Stimulated activated memory B cell treated with anti-CD40 and anti-IgM and Interleukin-4, amounts not matched to agents 10 μg/mL and 1 μg/mL and 100 μg/mL, for 72 hours (primary cell): ENCODE results near the gene CXADR.
"Not testable (repeated sequence)": the region's sequence is repeated elsewhere in the genome, so short reads cannot be mapped to it uniquely, and the experiment has no call there.

ENCODE experiments used
- ATAC-seq: fragments of 150-1000 bp; cut with Tn5 transposase; 2 replicates; pipeline ENCODE4 v1.10.0; 2021
- H3K27ac Mint-ChIP-seq: one replicate; pipeline ENCODE4 v1.8.0; 2022; ENCODE audit warnings: mild to moderate bottlenecking, mixed read lengths
- H3K27me3 Mint-ChIP-seq: one replicate; pipeline ENCODE4 v1.8.0; 2022; ENCODE audit warnings: mixed read lengths
- H3K36me3 Mint-ChIP-seq: one replicate; pipeline ENCODE4 v1.8.0; 2022; ENCODE audit warnings: mixed read lengths
- H3K4me1 Mint-ChIP-seq: one replicate; pipeline ENCODE4 v1.8.0; 2022; ENCODE audit warnings: mixed read lengths
- H3K4me3 Mint-ChIP-seq: one replicate; pipeline ENCODE4 v1.8.0; 2022; ENCODE audit warnings: mild to moderate bottlenecking, moderate library complexity, mixed read lengths
- H3K9me3 Mint-ChIP-seq: one replicate; pipeline ENCODE4 v1.8.0; 2022; ENCODE audit warnings: mixed read lengths

The CXADR gene

DNA sequence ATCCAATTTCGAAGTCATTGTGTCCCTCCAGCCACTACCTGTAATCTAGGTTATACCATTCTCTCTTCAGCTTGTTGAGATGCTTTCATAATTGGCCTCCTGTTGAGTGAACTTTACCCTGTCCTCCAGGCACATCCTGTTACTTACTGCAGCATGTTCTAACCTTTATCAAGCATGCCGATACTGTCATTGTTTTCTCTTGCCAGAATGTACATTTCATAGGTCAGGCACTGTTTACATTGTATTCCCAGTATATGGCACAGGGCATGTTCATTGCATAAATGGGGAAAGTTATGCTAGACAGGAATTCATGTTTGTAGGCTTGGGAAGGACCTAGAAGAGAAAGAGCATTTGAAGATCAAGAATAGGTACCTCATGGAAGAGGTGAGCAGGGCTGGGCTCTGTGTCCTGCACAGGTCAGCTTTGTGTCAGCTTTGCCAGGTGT, 10.2 kb downstream of the CXADR start:
- H3K4me1 Mint-ChIP-seq, result no peaks in the 10 kb centered on the region
- H3K9me3 Mint-ChIP-seq, result no peaks in the 10 kb centered on the region
- no peak for ATAC-seq
- no peaks in the 10 kb centered on the region for H3K27me3 Mint-ChIP-seq
- no peak overlapping the region for H3K4me3 Mint-ChIP-seq
- no peak overlapping the region for H3K27ac Mint-ChIP-seq
- no peaks in the 10 kb centered on the region for H3K36me3 Mint-ChIP-seq

DNA sequence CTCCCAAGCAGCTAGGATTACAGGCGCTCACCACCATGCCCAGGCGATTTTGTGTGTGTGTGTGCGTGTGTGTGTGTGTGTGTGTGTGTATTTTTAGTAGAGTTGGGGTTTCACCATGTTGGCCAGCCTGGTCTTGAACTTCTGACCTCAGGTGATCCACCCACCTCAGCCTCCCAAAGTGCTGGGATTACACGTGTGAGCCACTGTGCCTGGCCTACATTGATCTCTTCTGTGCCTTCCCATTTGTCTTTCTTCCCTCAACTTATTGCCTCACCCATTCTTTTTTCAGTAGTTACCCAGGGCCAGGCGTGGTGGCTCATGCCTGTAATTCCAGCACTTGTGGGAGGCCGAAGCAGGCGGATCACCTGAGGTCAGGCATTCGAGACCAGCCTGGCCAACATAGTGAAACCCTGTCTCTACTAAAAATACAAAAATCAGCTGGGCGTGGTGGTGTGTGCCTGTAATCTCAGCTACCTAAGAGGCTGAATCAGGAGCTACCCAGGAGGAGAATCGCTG, 11.2 kb downstream of the CXADR start:
- H3K4me3 Mint-ChIP-seq, H3K27me3 Mint-ChIP-seq, ATAC-seq, H3K27ac Mint-ChIP-seq, H3K9me3 Mint-ChIP-seq, H3K36me3 Mint-ChIP-seq, H3K4me1 Mint-ChIP-seq: not testable (repeated sequence)

DNA sequence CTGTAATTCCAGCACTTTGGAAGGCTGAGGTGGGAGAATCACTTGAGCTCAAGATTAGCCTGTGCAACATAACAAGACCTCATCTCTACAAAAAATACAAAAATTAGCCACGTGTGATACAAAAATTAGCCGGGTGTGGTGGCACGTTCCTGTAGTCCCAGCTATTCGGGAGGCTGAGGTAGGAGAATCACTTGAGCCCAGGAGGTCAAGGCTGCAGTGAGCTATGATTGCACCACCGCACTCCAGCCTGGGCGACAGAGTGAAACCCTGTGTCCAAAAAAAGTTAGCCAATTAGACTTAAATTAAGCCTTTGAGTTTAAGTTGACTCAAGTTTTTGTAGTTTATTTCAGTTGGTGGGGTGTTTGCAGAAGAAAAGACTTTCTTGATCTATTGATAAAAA, 11.8 kb downstream of the CXADR start:
- Mint-ChIP-seq H3K4me1 (no peaks in the 10 kb centered on the region), H3K36me3 (no peaks in the 10 kb centered on the region), H3K9me3 (no peaks in the 10 kb centered on the region), H3K27ac (no peak overlapping the region), H3K4me3 (no peak overlapping the region), H3K27me3 (no peaks in the 10 kb centered on the region)
- no peak for ATAC-seq

DNA sequence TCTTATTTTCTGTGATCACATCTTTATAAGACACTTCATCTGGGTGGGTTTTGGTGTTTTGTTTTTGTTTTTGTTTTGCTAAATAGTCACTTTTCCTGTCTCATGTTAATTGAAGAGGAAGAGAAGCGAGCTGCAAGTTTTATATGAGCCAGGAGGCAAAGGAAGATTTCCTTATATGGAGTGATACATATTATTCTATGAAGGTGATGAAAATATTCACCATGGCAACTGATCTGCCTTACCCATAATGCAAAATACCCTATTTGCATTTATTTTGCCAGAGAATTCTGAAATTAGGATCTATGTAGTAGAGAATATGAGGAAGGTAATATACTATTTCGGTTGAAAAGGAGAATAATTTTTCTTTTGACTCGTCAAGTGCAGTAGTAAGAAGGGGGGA, 13.9 kb downstream of the CXADR start:
- Mint-ChIP-seq H3K4me1 (no peaks in the 10 kb centered on the region), H3K27ac (no peak overlapping the region), H3K9me3 (no peaks in the 10 kb centered on the region), H3K27me3 (no peaks in the 10 kb centered on the region), H3K4me3 (no peak overlapping the region), H3K36me3 (no peaks in the 10 kb centered on the region)
- no peak for ATAC-seq

DNA sequence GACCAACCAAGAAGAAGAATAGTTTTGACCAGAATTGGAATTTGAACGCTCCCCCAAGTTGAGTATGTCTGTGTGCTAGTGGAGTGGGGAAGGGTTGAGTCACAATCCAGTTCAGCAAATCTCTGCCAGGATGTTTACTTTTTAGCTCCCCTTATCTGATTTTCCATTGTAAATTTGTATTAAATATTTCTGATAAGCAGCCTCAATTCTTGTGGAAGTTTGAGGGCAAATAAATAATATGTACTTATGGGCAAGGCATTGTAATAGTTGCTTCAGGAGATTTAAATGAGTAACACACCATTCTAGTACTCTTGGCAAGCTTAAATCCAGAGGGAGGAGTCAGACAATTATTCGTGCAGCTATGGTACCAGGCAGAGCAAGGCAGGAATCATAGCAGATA, 14.4 kb downstream of the CXADR start:
- no peaks in the 10 kb centered on the region for H3K9me3 Mint-ChIP-seq
- H3K36me3 Mint-ChIP-seq, result no peaks in the 10 kb centered on the region
- no peaks in the 10 kb centered on the region for H3K4me1 Mint-ChIP-seq
- no peak overlapping the region for H3K27ac Mint-ChIP-seq
- H3K27me3 Mint-ChIP-seq, result no peaks in the 10 kb centered on the region
- no peak for ATAC-seq
- H3K4me3 Mint-ChIP-seq, result no peak overlapping the region

DNA sequence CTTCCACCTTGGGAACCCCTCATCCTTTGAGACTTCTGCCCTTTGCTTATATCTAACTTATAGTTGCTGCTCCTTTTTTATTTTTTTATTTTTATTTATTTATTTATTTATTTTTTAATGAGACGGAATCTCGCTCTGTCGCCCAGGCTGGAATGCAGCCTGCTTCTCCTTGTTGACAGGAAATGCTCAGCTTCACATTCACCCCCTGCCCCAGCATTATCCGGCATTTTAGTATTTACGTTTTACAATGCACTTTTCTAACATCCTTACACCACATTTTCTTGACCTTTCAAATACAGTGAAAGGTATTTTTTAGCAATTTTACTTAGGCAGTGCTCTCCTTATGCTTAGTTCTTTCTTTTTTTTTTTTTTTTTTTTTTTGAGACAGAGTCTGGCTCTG, 14.9 kb downstream of the CXADR start:
- no peaks in the 10 kb centered on the region for H3K4me1 Mint-ChIP-seq

DNA sequence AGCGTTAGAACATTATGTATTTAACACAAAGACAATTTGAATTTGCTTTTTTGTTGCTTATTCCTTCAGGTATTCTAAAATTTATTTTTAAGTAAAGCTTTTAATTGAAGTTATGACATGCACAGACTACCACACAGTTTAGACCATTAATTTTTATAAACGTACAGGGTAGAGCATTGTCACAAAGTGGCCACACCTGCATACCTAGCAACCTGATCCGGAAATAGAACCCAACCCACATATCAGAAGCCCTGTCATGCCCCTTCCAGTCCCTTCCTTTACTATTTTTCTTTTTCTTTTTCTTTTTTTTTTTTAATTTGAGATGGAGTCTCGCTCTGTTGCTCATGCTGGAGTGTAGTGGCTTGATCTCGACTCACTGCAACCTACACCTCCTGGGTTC, 16.8 kb downstream of the CXADR start:
- Mint-ChIP-seq H3K27ac (no peak overlapping the region), H3K4me1 (no peaks in the 10 kb centered on the region), H3K4me3 (no peak overlapping the region), H3K9me3 (no peaks in the 10 kb centered on the region), H3K36me3 (no peaks in the 10 kb centered on the region), H3K27me3 (peaks cover 1% of the 10 kb centered on the region)
- no peak for ATAC-seq

More for the DNA sequence above, 14.9 kb downstream of the CXADR start:
- H3K36me3 Mint-ChIP-seq, result no peaks in the 10 kb centered on the region
- H3K4me3 Mint-ChIP-seq, result no peak overlapping the region
- H3K9me3 Mint-ChIP-seq, result no peaks in the 10 kb centered on the region
- H3K27ac Mint-ChIP-seq, result no peak overlapping the region
- no peaks in the 10 kb centered on the region for H3K27me3 Mint-ChIP-seq
- no peak for ATAC-seq

DNA sequence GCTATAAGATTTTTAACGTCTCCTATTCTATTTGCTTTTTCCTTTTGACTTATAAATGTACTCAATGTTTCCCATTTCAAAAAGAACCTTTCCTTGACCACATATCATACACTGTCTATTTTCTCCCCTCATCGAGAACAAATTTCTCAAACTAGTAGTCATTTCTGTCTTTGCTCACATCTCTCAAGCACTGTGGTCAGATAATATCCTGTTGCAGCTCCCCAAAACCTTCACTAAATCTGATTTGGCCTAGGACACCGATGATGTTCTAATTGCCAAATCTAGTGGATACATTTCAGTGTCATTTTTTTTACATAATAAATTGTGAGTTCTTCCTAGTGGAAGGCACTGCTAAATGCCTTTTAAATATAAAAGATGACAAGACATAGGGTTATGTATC, 19.4 kb downstream of the CXADR start:
- Mint-ChIP-seq H3K4me1 (no peaks in the 10 kb centered on the region), H3K36me3 (no peaks in the 10 kb centered on the region), H3K27me3 (peaks cover 12% of the 10 kb centered on the region), H3K9me3 (no peaks in the 10 kb centered on the region), H3K4me3 (no peak overlapping the region), H3K27ac (no peak overlapping the region)
- no peak for ATAC-seq

DNA sequence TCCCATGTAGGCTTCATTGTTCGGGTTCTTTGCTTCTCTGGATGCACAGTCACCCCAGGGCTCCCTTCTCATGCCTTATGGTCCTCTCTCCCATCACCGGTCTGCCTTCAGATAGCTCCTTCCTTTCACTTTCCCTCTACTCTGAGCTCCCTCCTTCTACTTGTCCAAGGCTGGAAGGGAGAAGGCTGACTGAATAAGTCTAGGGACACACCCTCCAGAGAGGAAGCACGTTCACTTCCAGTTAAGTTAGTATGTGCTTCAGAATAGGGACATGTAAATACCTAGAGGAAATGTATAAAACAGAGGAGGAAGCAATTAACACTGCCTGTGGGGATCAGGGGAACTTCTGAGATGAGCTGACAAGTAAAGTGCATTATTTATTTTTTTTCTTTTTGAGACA, 23.5 kb downstream of the CXADR start:
- no peak for ATAC-seq
- Mint-ChIP-seq H3K4me3 (no peak overlapping the region), H3K27ac (no peak overlapping the region), H3K27me3 (peaks cover 33% of the 10 kb centered on the region), H3K9me3 (no peaks in the 10 kb centered on the region), H3K4me1 (peaks cover 10% of the 10 kb centered on the region), H3K36me3 (no peaks in the 10 kb centered on the region)

DNA sequence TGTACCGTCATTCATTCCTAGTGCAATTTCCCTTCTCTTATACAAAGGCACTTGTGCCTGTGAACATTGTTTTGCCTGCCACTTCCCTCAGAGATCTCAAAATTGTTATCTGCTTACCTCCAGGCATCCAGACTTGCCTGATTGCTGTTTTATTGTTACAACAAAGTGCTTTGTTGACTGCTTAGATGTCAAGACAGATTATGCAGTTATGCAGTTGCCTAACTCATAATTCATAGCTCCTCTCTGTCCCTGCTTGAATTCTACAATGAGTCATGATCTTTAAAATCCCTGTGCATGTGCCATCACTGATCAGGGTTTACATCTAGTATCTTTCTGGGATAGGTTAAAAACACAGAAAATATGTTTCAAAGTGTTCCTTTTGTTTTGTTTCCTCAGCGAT, 24.5 kb downstream of the CXADR start:
- Mint-ChIP-seq H3K27ac (no peak overlapping the region), H3K27me3 (peaks cover 38% of the 10 kb centered on the region), H3K4me1 (peaks cover 10% of the 10 kb centered on the region), H3K9me3 (no peaks in the 10 kb centered on the region), H3K36me3 (no peaks in the 10 kb centered on the region), H3K4me3 (no peak overlapping the region)
- ATAC-seq, result no peak

DNA sequence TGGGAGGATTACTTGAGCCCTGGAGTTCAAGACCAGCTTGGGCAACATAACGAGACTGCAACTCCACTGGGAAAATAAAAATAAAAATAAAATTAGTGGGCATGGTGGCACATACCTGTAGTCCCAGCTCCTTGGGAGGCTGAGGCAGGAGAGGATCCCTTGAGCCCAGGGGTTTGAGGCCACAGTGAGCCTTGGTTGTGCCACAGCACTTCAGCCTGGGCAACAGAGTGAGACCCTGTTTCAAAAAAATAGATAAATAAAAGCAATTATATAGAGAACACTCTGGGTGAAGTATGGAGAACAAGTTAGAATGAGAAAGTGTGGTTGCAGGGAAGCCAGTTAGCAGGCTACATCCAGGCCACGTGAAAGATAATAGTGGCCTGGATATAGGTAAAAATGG, 25.7 kb downstream of the CXADR start:
- peaks cover 10% of the 10 kb centered on the region for H3K4me1 Mint-ChIP-seq
- no peak for ATAC-seq
- H3K36me3 Mint-ChIP-seq, result no peaks in the 10 kb centered on the region
- H3K27ac Mint-ChIP-seq, result no peak overlapping the region
- H3K4me3 Mint-ChIP-seq, result no peak overlapping the region
- no peaks in the 10 kb centered on the region for H3K9me3 Mint-ChIP-seq
- peaks cover 38% of the 10 kb centered on the region for H3K27me3 Mint-ChIP-seq

DNA sequence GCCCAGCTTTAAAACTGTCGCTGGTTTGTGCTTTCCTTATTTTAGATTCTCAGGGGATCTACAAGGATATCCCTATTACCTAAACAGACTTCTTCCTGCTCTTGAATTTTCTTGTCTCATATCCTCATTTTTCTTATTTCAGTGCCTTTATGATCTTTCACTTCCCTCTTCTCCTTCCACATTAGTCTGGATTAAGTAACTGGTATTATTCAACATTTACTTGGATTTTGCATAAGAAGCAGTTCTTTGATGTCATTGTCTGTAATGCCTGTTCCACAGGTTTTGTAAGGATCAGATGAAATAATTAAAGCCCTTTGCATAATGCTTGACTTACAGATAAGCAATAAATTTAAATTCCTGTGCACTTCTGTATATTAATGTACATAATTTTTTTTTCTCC, 26.5 kb downstream of the CXADR start:
- no peaks in the 10 kb centered on the region for H3K9me3 Mint-ChIP-seq
- no peaks in the 10 kb centered on the region for H3K36me3 Mint-ChIP-seq
- ATAC-seq, result no peak
- H3K27me3 Mint-ChIP-seq, result peaks cover 38% of the 10 kb centered on the region
- H3K27ac Mint-ChIP-seq, result no peak overlapping the region
- H3K4me1 Mint-ChIP-seq, result peaks cover 10% of the 10 kb centered on the region
- no peak overlapping the region for H3K4me3 Mint-ChIP-seq

DNA sequence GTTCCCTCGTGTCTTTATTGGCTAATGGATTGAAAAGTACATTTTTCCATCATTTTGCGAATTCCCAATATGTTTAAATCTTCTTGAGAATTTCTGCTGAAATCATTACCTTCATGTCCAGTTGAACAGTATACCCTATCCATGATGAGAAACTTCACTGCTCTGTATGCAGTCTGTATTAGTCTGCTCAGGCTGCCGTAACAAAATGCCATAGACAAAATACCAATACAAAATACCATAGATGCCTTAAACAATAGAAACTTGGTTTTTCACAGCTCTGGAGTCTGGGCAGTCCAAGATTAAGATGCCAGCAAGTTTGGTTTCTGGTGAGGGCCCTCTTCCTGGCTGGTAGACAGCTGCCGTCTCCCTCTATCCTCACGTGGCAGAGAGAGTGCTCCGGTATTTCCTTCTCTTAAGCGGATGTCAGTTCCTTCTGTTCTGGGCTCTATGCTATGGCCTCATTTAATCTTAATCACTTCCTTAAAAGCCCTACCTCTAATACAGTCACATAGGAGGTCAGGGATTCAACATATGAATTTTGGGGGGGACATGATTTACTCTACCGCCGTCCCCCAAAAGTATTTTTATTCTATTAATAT, 27.0 kb downstream of the CXADR start:
- Mint-ChIP-seq H3K27ac (no peak overlapping the region), H3K36me3 (no peaks in the 10 kb centered on the region), H3K27me3 (peaks cover 35% of the 10 kb centered on the region), H3K4me1 (peaks cover 10% of the 10 kb centered on the region), H3K4me3 (no peak overlapping the region), H3K9me3 (no peaks in the 10 kb centered on the region)
- no peak for ATAC-seq

DNA sequence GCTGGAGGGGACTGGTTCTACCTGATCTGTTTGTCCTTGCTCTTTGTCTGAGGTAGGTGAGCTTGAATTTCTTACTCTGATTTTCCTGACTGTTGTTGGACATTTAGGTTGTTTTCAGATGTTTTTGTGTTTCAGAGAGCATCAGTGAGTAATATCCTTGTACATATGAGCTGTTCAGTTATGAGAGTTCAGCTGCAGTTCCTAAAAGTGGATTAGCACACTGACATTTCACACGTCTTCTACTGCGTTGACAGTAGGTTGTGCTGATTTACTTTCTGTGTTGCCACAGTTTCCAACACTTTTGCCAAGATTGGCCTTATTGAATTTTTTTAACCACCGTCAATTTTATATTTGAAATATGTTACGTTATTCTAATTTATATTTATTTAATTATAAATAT, 27.7 kb downstream of the CXADR start:
- Mint-ChIP-seq H3K4me1 (peaks cover 10% of the 10 kb centered on the region), H3K27ac (no peak overlapping the region)
- no peak for ATAC-seq

DNA sequence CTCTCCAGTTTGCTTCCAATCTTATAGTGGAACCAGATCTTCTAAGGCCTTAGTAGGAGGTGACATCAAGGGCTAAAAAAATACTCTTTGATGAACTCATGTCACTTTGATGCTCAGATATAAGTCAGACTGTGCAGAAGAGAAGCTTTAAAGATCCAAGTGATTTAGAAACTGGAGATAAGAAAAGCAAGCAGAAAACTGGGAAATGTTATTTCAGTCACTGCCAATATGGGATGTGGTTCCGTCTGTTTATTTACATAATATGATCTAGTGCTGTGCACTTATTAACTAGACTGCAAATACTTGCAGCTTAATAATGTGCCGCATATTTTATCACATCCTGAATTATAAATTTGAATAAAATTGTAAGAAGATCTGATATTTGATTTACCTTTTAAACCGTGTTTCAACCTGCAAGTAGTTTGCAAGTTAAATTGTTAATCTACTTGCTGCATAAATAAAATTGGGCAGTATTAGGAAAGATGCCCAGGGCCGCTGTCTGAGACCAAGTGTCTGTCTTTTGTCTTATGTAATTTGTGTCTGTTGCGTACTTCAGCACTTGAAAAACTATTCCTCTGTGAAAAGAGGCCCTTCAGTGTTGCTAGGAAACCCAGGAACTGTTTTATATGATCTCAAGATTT, 29.6 kb downstream of the CXADR start:
- Mint-ChIP-seq H3K9me3 (no peaks in the 10 kb centered on the region), H3K27me3 (peaks cover 24% of the 10 kb centered on the region), H3K27ac (no peak overlapping the region), H3K4me3 (no peak overlapping the region), H3K36me3 (no peaks in the 10 kb centered on the region), H3K4me1 (peaks cover 10% of the 10 kb centered on the region)
- no peak for ATAC-seq

More for the DNA sequence above, 27.7 kb downstream of the CXADR start:
- Mint-ChIP-seq H3K9me3 (no peaks in the 10 kb centered on the region), H3K27me3 (peaks cover 30% of the 10 kb centered on the region), H3K36me3 (no peaks in the 10 kb centered on the region), H3K4me3 (no peak overlapping the region)

DNA sequence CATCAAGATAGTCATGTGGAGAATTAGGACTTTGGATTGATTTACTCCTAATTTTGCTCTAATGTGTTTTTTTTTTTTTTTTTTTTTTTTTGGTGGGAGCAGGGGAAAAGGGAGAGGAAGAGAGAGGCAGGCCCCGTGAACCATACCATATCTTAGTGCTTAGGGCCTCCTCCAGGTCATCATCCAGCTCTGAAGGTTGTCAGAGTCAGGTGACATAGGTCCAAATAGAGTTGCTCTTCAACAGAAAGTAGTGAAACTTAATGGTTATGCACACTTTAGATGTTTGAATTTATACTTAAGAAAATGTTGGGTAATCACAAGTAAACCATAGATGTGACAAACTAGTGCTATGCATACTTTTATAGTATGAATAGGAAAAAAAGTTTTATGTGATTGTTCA, 32.2 kb downstream of the CXADR start:
- Mint-ChIP-seq H3K27me3 (peaks cover 9% of the 10 kb centered on the region), H3K4me3 (no peak overlapping the region), H3K27ac (no peak overlapping the region), H3K4me1 (no peaks in the 10 kb centered on the region), H3K36me3 (no peaks in the 10 kb centered on the region), H3K9me3 (no peaks in the 10 kb centered on the region)
- no peak for ATAC-seq
